Hepatocyte (in vitro differentiated cells): ENCODE results near the gene SCYL2.

Source experiments
- CTCF ChIP-seq: fragments of 200-600 bp; sonication (generic); IDR thresholded peaks from 2 replicates; pipeline ENCODE4 v1.5.1; 2016; ENCODE audit warnings: antibody characterized with exemption, mild to moderate bottlenecking; ENCODE audit not compliant: poor library complexity
- EZH2 ChIP-seq: fragments of 200-600 bp; sonication (generic); IDR thresholded peaks from 2 replicates; pipeline ENCODE4 v1.6.1; 2016; ENCODE audit warnings: antibody characterized with exemption, mild to moderate bottlenecking, borderline replicate concordance
- EZH2phosphoT487 ChIP-seq: fragments of 200-600 bp; sonication (generic); IDR thresholded peaks from one replicate; pipeline ENCODE4 v1.6.1; 2018; ENCODE audit warnings: antibody characterized with exemption, mild to moderate bottlenecking, low read depth, moderate library complexity; ENCODE audit not compliant: unreplicated experiment, severe bottlenecking

GRCh38 chr12:100274291-100274690, 7.3 kb downstream of the SCYL2 start:
- TF ChIP-seq CTCF, result no peak
- TF ChIP-seq EZH2phosphoT487, result no peak
- no peak for TF ChIP-seq EZH2
